Neutrophil (primary cell): ENCODE data around the gene CCL22.

Source experiments
- H3K27ac ChIP-seq: fragments of 200-600 bp; sonication (generic); 2 replicates; pipeline ENCODE4 v1.5.1; 2016; ENCODE audit warnings: mild to moderate bottlenecking, moderate library complexity
- H3K27me3 ChIP-seq: fragments of 200-600 bp; sonication (generic); 2 replicates; pipeline ENCODE4 v1.6.0; 2016; ENCODE audit warnings: mild to moderate bottlenecking
- H3K36me3 ChIP-seq: fragments of 200-600 bp; sonication (generic); 2 replicates; pipeline ENCODE4 v1.5.1; 2017
- H3K4me1 ChIP-seq, 2 experiments: fragments of 200-600 bp in 1 of 2; sonication (generic) in 1 of 2; 1 replicate in 1 of 2; 2 replicates in 1 of 2; pipeline versions ENCODE4 v1.5.1 to v1.6.1; 2013 to 2016; ENCODE audit warnings: low read depth in 1 of 2, low read length in 1 of 2, mild to moderate bottlenecking in 1 of 2, moderate library complexity in 1 of 2; ENCODE audit not compliant: control insufficient read depth in 1 of 2, insufficient read depth in 1 of 2
- H3K4me3 ChIP-seq, 2 experiments: fragments of 200-600 bp in 1 of 2; sonication (generic) in 1 of 2; 1 replicate in 1 of 2; 2 replicates in 1 of 2; pipeline ENCODE4 v1.5.1; 2013 to 2016; ENCODE audit warnings: low read depth in 1 of 2, low read length in 1 of 2, mild to moderate bottlenecking in 1 of 2, moderate library complexity in 1 of 2
- H3K9me3 ChIP-seq: fragments of 200-600 bp; sonication (generic); 2 replicates; pipeline ENCODE4 v1.5.1; 2016
- CTCF ChIP-seq: fragments of 200-600 bp; sonication (generic); IDR thresholded peaks from 2 replicates; pipeline ENCODE4 v1.5.1; 2016; ENCODE audit warnings: antibody characterized with exemption

CCL22 gene

GRCh38 chr16:57387598-57388354 lies 29.2 kb downstream of the CCL22 start:
- Histone ChIP-seq H3K4me1 (peaks cover 0 to 3% of the 10 kb centered on the region in 2 experiments), H3K4me3 (no peak overlapping the region), H3K9me3 (no peaks in the 10 kb centered on the region), H3K27ac (no peak overlapping the region), H3K36me3 (no peaks in the 10 kb centered on the region), H3K27me3 (peaks cover 30% of the 10 kb centered on the region)
- TF ChIP-seq CTCF = no peak

GRCh38 chr16:57388359-57389086 lies 29.9 kb downstream of the CCL22 start:
- Histone ChIP-seq H3K27me3 (peaks cover 30% of the 10 kb centered on the region), H3K36me3 (no peaks in the 10 kb centered on the region), H3K4me3 (no peak overlapping the region), H3K9me3 (no peaks in the 10 kb centered on the region), H3K4me1 (peaks cover 0 to 3% of the 10 kb centered on the region in 2 experiments), H3K27ac (no peak overlapping the region)
- no peak for TF ChIP-seq CTCF

- no peaks in the 10 kb centered on the region for H3K36me3 ChIP-seq
- peaks cover 30% of the 10 kb centered on the region for H3K27me3 ChIP-seq
- H3K27ac ChIP-seq = no peak overlapping the region
- peaks cover 0 to 3% of the 10 kb centered on the region in 2 experiments for H3K4me1 ChIP-seq
- H3K9me3 ChIP-seq = no peaks in the 10 kb centered on the region
- no peak for TF ChIP-seq CTCF
- no peak overlapping the region for H3K4me3 ChIP-seq
Observed at GRCh38 chr16:57389087-57389468, 30.5 kb downstream of the CCL22 start.

DNA sequence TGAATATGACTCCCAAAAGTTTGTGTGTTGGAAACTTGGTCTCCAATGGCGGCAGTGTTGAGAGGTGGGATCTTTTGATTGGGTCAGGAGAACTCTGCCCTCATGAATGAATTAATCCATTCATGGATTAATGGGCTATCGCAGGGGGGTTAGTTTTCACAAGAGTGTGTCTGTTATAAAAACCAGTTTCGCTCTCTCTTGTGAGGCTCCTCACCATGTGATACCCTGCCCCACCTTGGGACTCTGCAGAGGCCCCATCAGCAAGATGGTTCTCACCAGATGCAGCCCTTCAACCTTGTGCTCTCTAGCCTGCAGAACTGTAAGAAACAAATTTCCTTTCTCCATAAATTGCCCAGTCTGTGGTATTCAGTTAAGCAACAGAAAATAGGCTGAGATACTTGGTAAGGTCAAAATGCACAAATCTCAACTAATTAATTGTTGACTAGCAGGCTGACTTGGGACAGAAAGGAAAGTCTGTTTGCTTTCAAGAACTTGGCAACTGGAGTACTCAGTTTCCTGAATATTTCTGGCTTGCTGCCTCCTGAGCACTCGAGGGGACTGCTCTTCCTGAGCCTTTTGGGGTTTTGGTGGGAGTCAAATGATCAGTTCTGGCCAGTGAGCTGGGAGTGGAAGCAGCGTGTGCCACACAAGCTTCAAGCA lies 32.2 kb downstream of the CCL22 start:
- Histone ChIP-seq H3K4me1 (no peaks in the 10 kb centered on the region), H3K36me3 (no peaks in the 10 kb centered on the region), H3K9me3 (no peaks in the 10 kb centered on the region), H3K27ac (no peak overlapping the region), H3K27me3 (peaks cover 24% of the 10 kb centered on the region), H3K4me3 (no peak overlapping the region)
- no peak for TF ChIP-seq CTCF

DNA sequence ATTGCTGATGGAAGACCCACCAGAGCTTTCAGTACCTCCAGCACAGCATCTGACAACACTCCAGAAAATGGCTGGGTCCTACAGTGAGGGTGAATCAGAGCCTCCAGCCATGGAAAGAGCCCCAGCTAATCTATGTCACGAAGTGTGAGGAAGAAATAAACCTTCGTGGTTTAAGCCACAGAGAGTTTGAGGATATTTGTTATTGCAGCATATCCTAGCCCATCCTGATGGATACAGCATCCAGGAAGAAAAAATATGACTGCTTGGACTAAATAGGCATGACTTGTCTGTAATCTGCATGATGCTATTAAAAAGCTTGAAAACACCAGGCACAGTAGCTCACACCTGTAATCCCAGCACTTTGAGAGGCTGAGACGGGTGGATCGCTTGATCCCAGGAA lies 32.7 kb downstream of the CCL22 start:
- Histone ChIP-seq H3K9me3 (no peaks in the 10 kb centered on the region), H3K27ac (no peak overlapping the region)
- TF ChIP-seq CTCF = no peak

More for the DNA sequence above, 32.7 kb downstream of the CCL22 start:
- Histone ChIP-seq H3K4me3 (no peak overlapping the region), H3K36me3 (no peaks in the 10 kb centered on the region), H3K4me1 (no peaks in the 10 kb centered on the region), H3K27me3 (peaks cover 24% of the 10 kb centered on the region)
